ENCODE results near the gene WDFY4. TPM values are rescaled to one million over a fixed set of nuclear protein-coding genes. Genes with fewer than 3 reads are reported as not detected.

WDFY4 gene
- total RNA-seq, 6 donors from 2014 or later = 10.1 to 48.9 (median 32.1) TPM

- DNase-seq (no peak), ATAC-seq (ENCODE audit: low FRiP score in 2 of 2) (no peak)
- Histone ChIP-seq H3K27me3 (no peaks in the 10 kb centered on the region), H3K36me3 (no peaks in the 10 kb centered on the region), H3K9me3 (no peaks in the 10 kb centered on the region), H3K27ac (no peak overlapping the region), H3K4me3 (no peak overlapping the region), H3K4me1 (no peaks in the 10 kb centered on the region)
- 86 to 95% methylated on average over 4 to 8 of the region's 8 CpGs for WGBS, 2 donors
- TF ChIP-seq, protein P1, sequence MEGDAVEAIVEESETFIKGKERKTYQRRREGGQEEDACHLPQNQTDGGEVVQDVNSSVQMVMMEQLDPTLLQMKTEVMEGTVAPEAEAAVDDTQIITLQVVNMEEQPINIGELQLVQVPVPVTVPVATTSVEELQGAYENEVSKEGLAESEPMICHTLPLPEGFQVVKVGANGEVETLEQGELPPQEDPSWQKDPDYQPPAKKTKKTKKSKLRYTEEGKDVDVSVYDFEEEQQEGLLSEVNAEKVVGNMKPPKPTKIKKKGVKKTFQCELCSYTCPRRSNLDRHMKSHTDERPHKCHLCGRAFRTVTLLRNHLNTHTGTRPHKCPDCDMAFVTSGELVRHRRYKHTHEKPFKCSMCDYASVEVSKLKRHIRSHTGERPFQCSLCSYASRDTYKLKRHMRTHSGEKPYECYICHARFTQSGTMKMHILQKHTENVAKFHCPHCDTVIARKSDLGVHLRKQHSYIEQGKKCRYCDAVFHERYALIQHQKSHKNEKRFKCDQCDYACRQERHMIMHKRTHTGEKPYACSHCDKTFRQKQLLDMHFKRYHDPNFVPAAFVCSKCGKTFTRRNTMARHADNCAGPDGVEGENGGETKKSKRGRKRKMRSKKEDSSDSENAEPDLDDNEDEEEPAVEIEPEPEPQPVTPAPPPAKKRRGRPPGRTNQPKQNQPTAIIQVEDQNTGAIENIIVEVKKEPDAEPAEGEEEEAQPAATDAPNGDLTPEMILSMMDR (IDR thresholded peaks at IDR 0.05) = no peak
- TF ChIP-seq EP300 (IDR thresholded peaks at IDR 0.05) (no peak), POLR2AphosphoS5 (IDR thresholded peaks at IDR 0.05) (no peak), POLR2A (IDR thresholded peaks at IDR 0.05) (no peak)
These were observed 51.2 kb downstream of the WDFY4 start for GRCh38 chr10:48735836-48736390.

- Histone ChIP-seq H3K27me3 (no peaks in the 10 kb centered on the region), H3K9me3 (no peaks in the 10 kb centered on the region), H3K4me3 (no peak overlapping the region), H3K27ac (no peak overlapping the region), H3K4me1 (no peaks in the 10 kb centered on the region), H3K36me3 (no peaks in the 10 kb centered on the region)
- WGBS, 2 donors = 0 to 69% methylated on average over 1 of the region's 1 CpG
- no peak for ATAC-seq (ENCODE audit: low FRiP score in 2 of 2)
- no peak for DNase-seq
- no peak for TF ChIP-seq POLR2A (IDR thresholded peaks at IDR 0.05)
These were observed 51.9 kb downstream of the WDFY4 start for GRCh38 chr10:48736596-48736995.

DNA sequence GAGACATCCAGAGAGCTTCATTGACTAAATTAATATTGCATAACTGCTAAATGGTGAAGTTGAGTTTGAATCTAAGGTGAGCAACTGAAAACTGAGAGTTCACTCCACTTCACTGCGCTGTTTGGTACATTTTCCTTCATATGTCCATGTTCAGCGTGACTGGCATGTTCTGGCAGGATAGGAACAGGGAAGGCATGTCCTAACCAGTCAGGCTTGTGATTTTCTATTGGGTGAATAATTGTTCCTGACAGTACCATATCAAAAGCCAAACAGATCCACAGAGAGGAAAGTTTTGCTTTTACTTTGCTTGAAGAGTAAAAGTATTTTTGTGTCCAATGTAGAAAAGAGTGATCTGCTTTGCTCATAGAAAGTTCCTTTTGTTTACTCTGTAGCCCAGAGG is 53.2 kb downstream of the WDFY4 start:
- WGBS, 2 donors = 89 to 93% methylated on average over 2 of the region's 2 CpGs
- DNase-seq (no peak), ATAC-seq (ENCODE audit: low FRiP score in 2 of 2) (no peak)
- Histone ChIP-seq H3K9me3 (no peaks in the 10 kb centered on the region), H3K4me3 (no peak overlapping the region), H3K27me3 (no peaks in the 10 kb centered on the region), H3K36me3 (no peaks in the 10 kb centered on the region), H3K4me1 (no peaks in the 10 kb centered on the region), H3K27ac (no peak overlapping the region)
- TF ChIP-seq, protein P1 (IDR thresholded peaks at IDR 0.05) = no peak
- TF ChIP-seq POLR2A (IDR thresholded peaks at IDR 0.05) = no peak
- no peak for TF ChIP-seq EP300 (IDR thresholded peaks at IDR 0.05)
- TF ChIP-seq POLR2AphosphoS5 (IDR thresholded peaks at IDR 0.05) = no peak

DNA sequence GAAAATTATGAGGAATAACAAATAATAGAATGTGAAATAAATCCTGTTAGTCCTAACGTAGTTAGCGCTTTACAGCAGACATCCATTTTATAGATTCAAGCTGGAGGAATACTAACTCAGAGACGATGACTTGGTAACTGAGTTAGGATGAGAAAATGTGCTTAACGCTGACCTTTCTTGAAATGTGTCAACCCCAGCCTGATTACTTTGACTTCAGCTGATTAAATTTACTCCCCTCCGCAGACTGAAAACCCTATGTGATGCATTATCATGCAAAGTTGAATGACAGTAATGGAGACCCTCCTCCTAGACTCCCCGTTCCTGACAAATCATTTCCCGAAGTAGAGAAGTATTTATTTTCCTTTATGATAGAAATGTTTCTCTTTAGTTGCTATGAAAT is 54.5 kb downstream of the WDFY4 start:
- no peaks in the 10 kb centered on the region for H3K4me1 ChIP-seq
- TF ChIP-seq POLR2A (IDR thresholded peaks at IDR 0.05) = no peak
- TF ChIP-seq, protein P1 (IDR thresholded peaks at IDR 0.05) = no peak
- TF ChIP-seq EP300 (IDR thresholded peaks at IDR 0.05) = no peak
- no peak for TF ChIP-seq POLR2AphosphoS5 (IDR thresholded peaks at IDR 0.05)
- no peak for ATAC-seq (ENCODE audit: low FRiP score in 2 of 2)
- no peaks in the 10 kb centered on the region for H3K27me3 ChIP-seq
- H3K9me3 ChIP-seq = no peaks in the 10 kb centered on the region
- H3K27ac ChIP-seq = no peak overlapping the region
- no peaks in the 10 kb centered on the region for H3K36me3 ChIP-seq
- 90 to 94% methylated on average over 7 of the region's 7 CpGs for WGBS, 2 donors
- no peak overlapping the region for H3K4me3 ChIP-seq
- no peak for DNase-seq

DNA sequence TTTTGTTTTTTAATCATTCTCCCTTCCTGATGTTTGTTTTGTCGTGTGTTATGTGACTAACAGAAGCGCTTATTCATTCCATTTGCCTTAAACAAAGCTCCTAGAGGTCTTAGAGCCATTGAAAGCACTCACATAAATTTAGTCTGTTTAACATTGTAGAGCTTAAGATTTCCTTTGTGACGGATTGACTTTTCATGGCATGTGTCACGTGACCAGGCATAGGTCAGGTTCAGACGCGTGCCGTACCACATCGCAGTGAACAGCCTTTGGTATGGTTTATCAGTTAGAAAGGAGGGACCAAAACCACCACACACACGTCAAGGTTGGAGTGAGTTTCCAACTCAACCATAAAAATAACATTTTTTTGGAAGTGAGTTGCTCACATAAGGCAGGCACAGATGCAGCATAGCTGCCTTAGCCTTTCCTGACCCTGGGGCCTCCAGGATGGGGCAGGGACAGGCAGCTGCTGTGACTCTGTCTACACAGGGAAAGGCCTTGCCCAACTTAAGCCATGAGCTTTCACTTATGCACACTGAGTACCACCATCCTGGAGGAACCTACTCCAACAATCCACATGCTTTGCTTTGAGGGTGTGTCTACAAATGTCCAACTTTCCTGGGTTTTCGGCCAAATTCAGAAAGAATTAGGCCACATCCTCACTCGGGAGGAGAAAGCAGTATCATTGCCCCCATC is 55.5 kb downstream of the WDFY4 start:
- H3K27ac ChIP-seq = no peak overlapping the region
- no peak for ATAC-seq (ENCODE audit: low FRiP score in 2 of 2)
- TF ChIP-seq POLR2AphosphoS5 (IDR thresholded peaks at IDR 0.05) = no peak
- TF ChIP-seq, protein P1 (IDR thresholded peaks at IDR 0.05) = no peak
- no peak for TF ChIP-seq EP300 (IDR thresholded peaks at IDR 0.05)
- TF ChIP-seq POLR2A (IDR thresholded peaks at IDR 0.05) = no peak
- no peak for DNase-seq
- H3K9me3 ChIP-seq = no peaks in the 10 kb centered on the region
- 86 to 91% methylated on average over 11 of the region's 11 CpGs for WGBS, 2 donors
- no peaks in the 10 kb centered on the region for H3K27me3 ChIP-seq
- no peaks in the 10 kb centered on the region for H3K36me3 ChIP-seq
- no peak overlapping the region for H3K4me3 ChIP-seq
- no peaks in the 10 kb centered on the region for H3K4me1 ChIP-seq
